HL-60 (cell line): ENCODE measurements around the gene RASAL2.

ENCODE experiments used
- DNase-seq, 2 experiments: peaks; one replicate each; pipeline ENCODE4 v3.0.0-alpha.2; 2010 to 2020; ENCODE audit warnings: low read depth in 1 of 2, low spot score in 1 of 2
- H3K27ac ChIP-seq: fragments of 250-450 bp; sonication (Bioruptor Pico); replicated peaks from 2 replicates; pipeline ENCODE4 v1.5.1; 2020; ENCODE audit warnings: mild to moderate bottlenecking, moderate library complexity
- H3K27me3 ChIP-seq: fragments of 250-450 bp; sonication (Bioruptor Pico); 2 replicates; pipeline ENCODE4 v1.5.1; 2021; ENCODE audit warnings: mild to moderate bottlenecking, moderate library complexity; ENCODE audit not compliant: insufficient read depth, poor library complexity, severe bottlenecking
- H3K4me3 ChIP-seq: replicated peaks from 2 replicates; pipeline ENCODE4 v1.5.1; 2011; ENCODE audit warnings: mild to moderate bottlenecking, control low read depth, low read length; ENCODE audit not compliant: insufficient read depth
- CTCF ChIP-seq: IDR thresholded peaks from one replicate; pipeline ENCODE4 v1.5.1; 2011; ENCODE audit warnings: low read length, control low read depth, inconsistent platforms; ENCODE audit not compliant: insufficient read depth
- GABPA ChIP-seq: IDR thresholded peaks from 2 replicates; pipeline ENCODE4 v1.6.1; 2012; ENCODE audit warnings: low read depth
- POLR2AphosphoS5 ChIP-seq: IDR thresholded peaks from 2 replicates; pipeline ENCODE4 v1.6.1; 2012; ENCODE audit warnings: low read depth
- REST ChIP-seq: IDR thresholded peaks from 2 replicates; pipeline ENCODE4 v1.6.1; 2012; ENCODE audit warnings: low read depth; ENCODE audit not compliant: insufficient replicate concordance
- SPI1 ChIP-seq: IDR thresholded peaks from 2 replicates; pipeline ENCODE4 v1.6.1; 2012; ENCODE audit warnings: low read depth, mild to moderate bottlenecking, borderline replicate concordance

Gene RASAL2

GRCh38 chr1:178360421-178360820 is 266.5 kb downstream of the RASAL2 start:
- no peak overlapping the region for H3K27ac ChIP-seq
- H3K27me3 ChIP-seq: no peaks in the 10 kb centered on the region
- no peak overlapping the region for H3K4me3 ChIP-seq
- TF ChIP-seq POLR2AphosphoS5 (no peak), CTCF (no peak), GABPA (no peak), SPI1 (no peak), REST (no peak)
- no peak for DNase-seq

GRCh38 chr1:178361847-178362246 is 267.9 kb downstream of the RASAL2 start:
- Histone ChIP-seq H3K27ac (no peak overlapping the region), H3K27me3 (no peaks in the 10 kb centered on the region), H3K4me3 (no peak overlapping the region)
- no peak for TF ChIP-seq REST
- TF ChIP-seq POLR2AphosphoS5: no peak
- no peak for TF ChIP-seq GABPA
- TF ChIP-seq CTCF: no peak
- no peak for TF ChIP-seq SPI1
- DNase-seq: no peak

- Histone ChIP-seq H3K4me3 (no peak overlapping the region), H3K27me3 (no peaks in the 10 kb centered on the region), H3K27ac (no peak overlapping the region)
- no peak for TF ChIP-seq CTCF
- TF ChIP-seq GABPA: no peak
- TF ChIP-seq SPI1: no peak
- no peak for TF ChIP-seq POLR2AphosphoS5
- no peak for TF ChIP-seq REST
- no peak for DNase-seq
These were observed 268.8 kb downstream of the RASAL2 start for GRCh38 chr1:178362747-178363146.
